HEK293 (cell line): ENCODE data around the gene CNTN4.

Source experiments
- CTCF ChIA-PET: fragments of 350-600 bp; formaldehyde crosslinking; extraction: SDS; loops from one replicate; lab custom pipeline; 2021; ENCODE audit warnings: antibody characterized with exemption; lab: Yijun Ruan, JAX
- POLR2A ChIA-PET: fragments of 300-600 bp; formaldehyde crosslinking; extraction: SDS; loops from one replicate; lab custom pipeline; 2020; ENCODE audit warnings: antibody characterized with exemption, inconsistent platforms; lab: Yijun Ruan, JAX
- H3K27ac ChIP-seq: fragments of 200-500 bp; sonication (Bioruptor generic); 2 replicates; pipeline ENCODE4 v1.5.1; 2014; ENCODE audit warnings: low read depth, low read length, control low read depth, inconsistent platforms; ENCODE audit errors: extremely low read depth
- H3K36me3 ChIP-seq, 2 experiments: fragments of 200-500 bp in 1 of 2; sonication (Bioruptor generic) in 1 of 2; 1 replicate in 1 of 2; 2 replicates in 1 of 2; pipeline ENCODE4 v1.5.1; 2014 to 2017; ENCODE audit warnings: inconsistent platforms in 2 of 2, low read length in 2 of 2; ENCODE audit not compliant: control insufficient read depth in 2 of 2, insufficient read depth in 1 of 2
- H3K4me1 ChIP-seq: fragments of 200-500 bp; sonication (Bioruptor generic); 2 replicates; pipeline ENCODE4 v1.5.1; 2014; ENCODE audit warnings: mild to moderate bottlenecking, low read length, inconsistent platforms; ENCODE audit not compliant: control insufficient read depth, insufficient read depth
- H3K4me3 ChIP-seq: 2 replicates; pipeline ENCODE4 v1.5.1; 2011; ENCODE audit warnings: low read depth, mild to moderate bottlenecking, control low read depth, low read length, moderate library complexity
- H3K9me3 ChIP-seq: fragments of 200-500 bp; sonication (Bioruptor generic); 2 replicates; pipeline ENCODE4 v1.5.1; 2014; ENCODE audit warnings: low read depth, low read length, inconsistent platforms; ENCODE audit not compliant: control insufficient read depth, insufficient read depth
- ELK4 ChIP-seq: IDR thresholded peaks from 2 replicates; pipeline ENCODE4 v1.6.1; 2011; ENCODE audit warnings: mild to moderate bottlenecking, low read depth, low read length, borderline replicate concordance
- GLI4 ChIP-seq: fragments of 450-650 bp; formaldehyde crosslinking; IDR thresholded peaks from 2 replicates; pipeline ENCODE4 v1.5.1; 2016; ENCODE audit warnings: missing biosample characterization, missing genetic modification characterization
- KLF16 ChIP-seq: fragments of 450-650 bp; formaldehyde crosslinking; IDR thresholded peaks from 2 replicates; pipeline ENCODE4 v1.5.1; 2017; ENCODE audit warnings: missing biosample characterization, missing genetic modification characterization
- KLF7 ChIP-seq: fragments of 450-650 bp; formaldehyde crosslinking; IDR thresholded peaks from 2 replicates; pipeline ENCODE4 v1.5.1; 2016; ENCODE audit warnings: missing biosample characterization, missing genetic modification characterization, borderline replicate concordance
- OVOL3 ChIP-seq: fragments of 450-650 bp; formaldehyde crosslinking; IDR thresholded peaks from 2 replicates; pipeline ENCODE4 v1.5.1; 2016; ENCODE audit warnings: missing biosample characterization, missing genetic modification characterization
- REST ChIP-seq: fragments of 450-650 bp; formaldehyde crosslinking; IDR thresholded peaks from 2 replicates; pipeline ENCODE4 v1.5.1; 2016; ENCODE audit warnings: missing biosample characterization, missing genetic modification characterization
- TCF7L2 ChIP-seq: IDR thresholded peaks from 2 replicates; pipeline ENCODE4 v1.6.1; 2011; ENCODE audit warnings: low read depth, mild to moderate bottlenecking, inconsistent platforms, low read length, moderate library complexity, borderline replicate concordance
- ZNF114 ChIP-seq: fragments of 450-650 bp; formaldehyde crosslinking; IDR thresholded peaks from 2 replicates; pipeline ENCODE4 v1.5.0; 2017; ENCODE audit warnings: missing biosample characterization, missing genetic modification characterization
- ZNF132 ChIP-seq: fragments of 450-650 bp; formaldehyde crosslinking; IDR thresholded peaks from 2 replicates; pipeline ENCODE4 v1.5.1; 2017; ENCODE audit warnings: missing biosample characterization, missing genetic modification characterization, borderline replicate concordance
- ZNF175 ChIP-seq: fragments of 450-650 bp; formaldehyde crosslinking; IDR thresholded peaks from 2 replicates; pipeline ENCODE4 v1.5.1; 2016; ENCODE audit warnings: missing biosample characterization, missing genetic modification characterization
- ZNF335 ChIP-seq: fragments of 450-650 bp; formaldehyde crosslinking; conservative IDR thresholded peaks from 2 replicates; pipeline ENCODE4 v1.5.1; 2016; ENCODE audit warnings: missing biosample characterization, missing genetic modification characterization
- ZNF341 ChIP-seq: fragments of 450-650 bp; formaldehyde crosslinking; IDR thresholded peaks from 2 replicates; pipeline ENCODE4; 2016; ENCODE audit warnings: low read depth, missing biosample characterization, missing genetic modification characterization
- ZNF510 ChIP-seq: fragments of 450-650 bp; formaldehyde crosslinking; IDR thresholded peaks from 2 replicates; pipeline ENCODE4 v1.5.1; 2018; ENCODE audit warnings: mild to moderate bottlenecking, missing genetic modification characterization, missing biosample characterization; ENCODE audit not compliant: insufficient replicate concordance
- ZNF513 ChIP-seq: fragments of 450-650 bp; IDR thresholded peaks from 2 replicates; pipeline ENCODE4 v1.5.1; 2018; ENCODE audit warnings: missing biosample characterization, missing genetic modification characterization
- ZNF529 ChIP-seq: fragments of 450-650 bp; formaldehyde crosslinking; IDR thresholded peaks from 2 replicates; pipeline ENCODE4 v1.5.1; 2017; ENCODE audit warnings: missing genetic modification characterization, missing biosample characterization; ENCODE audit not compliant: insufficient replicate concordance
- ZNF600 ChIP-seq: fragments of 450-650 bp; formaldehyde crosslinking; IDR thresholded peaks from 2 replicates; pipeline ENCODE4 v1.5.1; 2016; ENCODE audit warnings: missing biosample characterization, missing genetic modification characterization
- ZNF610 ChIP-seq: fragments of 450-650 bp; formaldehyde crosslinking; IDR thresholded peaks from 2 replicates; pipeline ENCODE4 v1.5.1; 2016; ENCODE audit warnings: missing biosample characterization, missing genetic modification characterization, borderline replicate concordance
- ZNF664 ChIP-seq: fragments of 450-650 bp; formaldehyde crosslinking; IDR thresholded peaks from 2 replicates; pipeline ENCODE4 v1.5.1; 2016; ENCODE audit warnings: missing biosample characterization, missing genetic modification characterization
- TF ChIP-seq, protein P1 (sequence below): fragments of 450-650 bp; formaldehyde crosslinking; IDR thresholded peaks from 2 replicates; pipeline ENCODE4 v1.5.1; 2016; ENCODE audit warnings: missing biosample characterization, missing genetic modification characterization
- TF ChIP-seq, protein P2 (sequence below): fragments of 450-650 bp; formaldehyde crosslinking; optimal IDR thresholded peaks from 2 replicates; pipeline ENCODE3; 2016; ENCODE audit warnings: missing biosample characterization, mild to moderate bottlenecking, missing genetic modification characterization
- TF ChIP-seq, protein P3 (sequence below): fragments of 450-650 bp; formaldehyde crosslinking; IDR thresholded peaks from 2 replicates; pipeline ENCODE4 v1.5.1; 2016; ENCODE audit warnings: missing biosample characterization, missing genetic modification characterization, borderline replicate concordance

CNTN4 gene

GRCh38 chr3:2477620-2478019 lies 379.0 kb downstream of the CNTN4 start:
- H3K9me3 ChIP-seq, result no peaks in the 10 kb centered on the region
- H3K4me3 ChIP-seq, result no peak overlapping the region
- no peak overlapping the region for H3K27ac ChIP-seq
- POLR2A ChIA-PET, result no interaction called here
- H3K36me3 ChIP-seq, result no peaks in the 10 kb centered on the region
- TF ChIP-seq ZNF610 (tag by site-specific recombination) (no peak), ZNF335 (tag by site-specific recombination) (no peak), ZNF600 (tag by site-specific recombination) (no peak), OVOL3 (tag by site-specific recombination) (no peak), KLF7 (tag by site-specific recombination) (no peak), ZNF510 (no peak), ZNF664 (tag by site-specific recombination) (no peak), ZNF175 (tag by site-specific recombination) (no peak), ZNF513 (tag by site-specific recombination) (no peak), KLF16 (tag by site-specific recombination) (no peak)
- TF ChIP-seq, protein P1, sequence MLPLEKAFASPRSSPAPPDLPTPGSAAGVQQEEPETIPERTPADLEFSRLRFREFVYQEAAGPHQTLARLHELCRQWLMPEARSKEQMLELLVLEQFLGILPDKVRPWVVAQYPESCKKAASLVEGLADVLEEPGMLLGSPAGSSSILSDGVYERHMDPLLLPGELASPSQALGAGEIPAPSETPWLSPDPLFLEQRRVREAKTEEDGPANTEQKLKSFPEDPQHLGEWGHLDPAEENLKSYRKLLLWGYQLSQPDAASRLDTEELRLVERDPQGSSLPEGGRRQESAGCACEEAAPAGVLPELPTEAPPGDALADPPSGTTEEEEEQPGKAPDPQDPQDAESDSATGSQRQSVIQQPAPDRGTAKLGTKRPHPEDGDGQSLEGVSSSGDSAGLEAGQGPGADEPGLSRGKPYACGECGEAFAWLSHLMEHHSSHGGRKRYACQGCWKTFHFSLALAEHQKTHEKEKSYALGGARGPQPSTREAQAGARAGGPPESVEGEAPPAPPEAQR (tag by site-specific recombination), result no peak
- TF ChIP-seq, protein P2, sequence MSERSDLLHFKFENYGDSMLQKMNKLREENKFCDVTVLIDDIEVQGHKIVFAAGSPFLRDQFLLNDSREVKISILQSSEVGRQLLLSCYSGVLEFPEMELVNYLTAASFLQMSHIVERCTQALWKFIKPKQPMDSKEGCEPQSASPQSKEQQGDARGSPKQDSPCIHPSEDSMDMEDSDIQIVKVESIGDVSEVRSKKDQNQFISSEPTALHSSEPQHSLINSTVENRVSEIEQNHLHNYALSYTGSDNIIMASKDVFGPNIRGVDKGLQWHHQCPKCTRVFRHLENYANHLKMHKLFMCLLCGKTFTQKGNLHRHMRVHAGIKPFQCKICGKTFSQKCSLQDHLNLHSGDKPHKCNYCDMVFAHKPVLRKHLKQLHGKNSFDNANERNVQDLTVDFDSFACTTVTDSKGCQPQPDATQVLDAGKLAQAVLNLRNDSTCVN (tag by site-specific recombination), result no peak
- CTCF ChIA-PET, result no interaction called here
- H3K4me1 ChIP-seq, result no peaks in the 10 kb centered on the region

DNA sequence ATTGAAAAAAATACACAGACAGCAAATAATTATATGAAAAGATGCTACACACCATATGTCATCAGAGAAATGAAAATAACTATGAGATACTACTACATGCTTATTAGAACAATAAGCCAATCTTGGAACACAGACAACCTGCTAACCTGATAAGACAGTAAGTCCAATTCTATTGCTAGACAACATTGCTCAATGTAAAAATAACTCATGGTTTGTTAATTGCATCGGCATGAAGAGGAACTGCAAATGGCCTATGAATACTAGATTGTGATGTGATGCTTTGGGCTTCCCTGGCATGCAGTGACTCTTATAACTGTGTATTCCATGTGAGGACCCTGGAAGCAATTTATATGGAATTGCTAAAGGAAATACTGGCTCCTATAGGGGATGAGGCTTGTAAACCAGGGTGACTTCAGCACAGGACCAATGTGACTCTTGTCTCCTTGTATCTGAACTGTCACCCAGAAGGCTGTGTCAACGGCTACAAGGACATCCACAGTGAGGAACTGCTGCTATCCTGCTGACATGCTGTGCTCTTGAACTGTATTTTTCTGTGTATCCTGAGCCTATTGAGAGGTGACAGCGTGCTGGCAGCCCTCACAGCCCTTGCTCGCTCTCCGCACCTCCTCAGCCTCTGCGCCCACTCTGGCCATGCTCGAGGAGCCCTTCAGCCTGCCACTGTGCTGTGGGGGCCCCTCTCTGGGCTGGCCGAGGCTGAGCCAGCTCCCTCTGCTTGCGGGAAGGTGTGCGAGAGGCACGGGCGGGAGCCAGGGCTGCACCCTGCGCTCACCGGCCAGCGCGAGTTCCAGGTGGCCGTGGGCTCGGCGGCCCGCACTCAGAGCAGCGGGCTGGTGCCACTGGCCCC lies 385.7 kb downstream of the CNTN4 start:
- H3K4me1 ChIP-seq, result no peaks in the 10 kb centered on the region
- ChIA-PET POLR2A (no interaction called here), CTCF (no interaction called here)
- H3K4me3 ChIP-seq, result no peak overlapping the region
- H3K36me3 ChIP-seq, result no peaks in the 10 kb centered on the region
- H3K27ac ChIP-seq, result no peak overlapping the region
- no peaks in the 10 kb centered on the region for H3K9me3 ChIP-seq
- TF ChIP-seq REST (tag by site-specific recombination) (no peak), ZNF341 (tag by site-specific recombination) (no peak), TCF7L2 (no peak), ZNF132 (tag by site-specific recombination) (no peak), GLI4 (tag by site-specific recombination) (no peak), ELK4 (no peak), ZNF114 (tag by site-specific recombination) (no peak), ZNF529 (no peak)
- TF ChIP-seq, protein P3, sequence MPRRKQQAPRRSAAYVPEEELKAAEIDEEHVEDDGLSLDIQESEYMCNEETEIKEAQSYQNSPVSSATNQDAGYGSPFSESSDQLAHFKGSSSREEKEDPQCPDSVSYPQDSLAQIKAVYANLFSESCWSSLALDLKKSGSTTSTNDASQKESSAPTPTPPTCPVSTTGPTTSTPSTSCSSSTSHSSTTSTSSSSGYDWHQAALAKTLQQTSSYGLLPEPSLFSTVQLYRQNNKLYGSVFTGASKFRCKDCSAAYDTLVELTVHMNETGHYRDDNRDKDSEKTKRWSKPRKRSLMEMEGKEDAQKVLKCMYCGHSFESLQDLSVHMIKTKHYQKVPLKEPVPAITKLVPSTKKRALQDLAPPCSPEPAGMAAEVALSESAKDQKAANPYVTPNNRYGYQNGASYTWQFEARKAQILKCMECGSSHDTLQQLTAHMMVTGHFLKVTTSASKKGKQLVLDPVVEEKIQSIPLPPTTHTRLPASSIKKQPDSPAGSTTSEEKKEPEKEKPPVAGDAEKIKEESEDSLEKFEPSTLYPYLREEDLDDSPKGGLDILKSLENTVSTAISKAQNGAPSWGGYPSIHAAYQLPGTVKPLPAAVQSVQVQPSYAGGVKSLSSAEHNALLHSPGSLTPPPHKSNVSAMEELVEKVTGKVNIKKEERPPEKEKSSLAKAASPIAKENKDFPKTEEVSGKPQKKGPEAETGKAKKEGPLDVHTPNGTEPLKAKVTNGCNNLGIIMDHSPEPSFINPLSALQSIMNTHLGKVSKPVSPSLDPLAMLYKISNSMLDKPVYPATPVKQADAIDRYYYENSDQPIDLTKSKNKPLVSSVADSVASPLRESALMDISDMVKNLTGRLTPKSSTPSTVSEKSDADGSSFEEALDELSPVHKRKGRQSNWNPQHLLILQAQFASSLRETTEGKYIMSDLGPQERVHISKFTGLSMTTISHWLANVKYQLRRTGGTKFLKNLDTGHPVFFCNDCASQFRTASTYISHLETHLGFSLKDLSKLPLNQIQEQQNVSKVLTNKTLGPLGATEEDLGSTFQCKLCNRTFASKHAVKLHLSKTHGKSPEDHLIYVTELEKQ (tag by site-specific recombination), result no peak
